HG02678 (cell line): ENCODE measurements around the gene JARID2.

ENCODE experiments used
- ATAC-seq: cut with Tn5 transposase; IDR thresholded peaks from one replicate; pipeline ENCODE4 v1.9.1; 2021; ENCODE audit warnings: mild to moderate bottlenecking, moderate library complexity; ENCODE audit not compliant: unreplicated experiment

JARID2 gene

DNA sequence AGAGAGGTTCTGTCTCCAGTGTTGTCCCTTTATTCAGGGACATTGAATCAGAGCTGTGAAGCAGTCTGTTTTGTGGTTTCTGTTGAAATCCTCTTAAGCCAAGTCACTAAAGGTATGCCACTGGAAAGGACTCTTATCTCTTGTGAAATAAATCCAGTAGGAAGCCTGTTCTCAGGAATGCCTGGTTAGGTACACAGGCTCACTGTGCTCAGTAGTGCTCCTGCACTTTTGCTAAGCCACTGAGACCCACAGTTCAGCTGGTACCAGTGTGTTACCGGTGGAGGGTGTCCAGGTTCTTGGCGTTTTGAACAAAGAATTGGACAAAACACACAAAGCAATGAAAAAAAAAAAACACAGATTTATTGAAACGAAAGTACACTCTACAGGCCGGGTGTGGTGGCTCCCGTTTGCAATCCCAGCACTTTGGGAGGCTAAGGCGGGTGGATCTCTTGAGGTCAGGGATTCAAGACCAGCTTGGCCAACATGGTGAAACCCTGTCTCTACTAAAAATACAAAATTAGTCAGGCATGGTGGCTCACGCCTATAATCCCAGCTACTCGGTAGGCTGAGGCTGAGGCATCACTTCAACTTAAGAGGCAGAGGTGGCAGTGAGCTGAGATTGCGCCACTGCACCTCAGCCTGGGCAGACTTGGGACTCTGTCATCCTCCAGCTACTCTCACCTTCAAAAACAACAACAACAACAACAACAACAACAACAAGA lies 186.1 kb downstream of the JARID2 start:
- no peak for ATAC-seq

DNA sequence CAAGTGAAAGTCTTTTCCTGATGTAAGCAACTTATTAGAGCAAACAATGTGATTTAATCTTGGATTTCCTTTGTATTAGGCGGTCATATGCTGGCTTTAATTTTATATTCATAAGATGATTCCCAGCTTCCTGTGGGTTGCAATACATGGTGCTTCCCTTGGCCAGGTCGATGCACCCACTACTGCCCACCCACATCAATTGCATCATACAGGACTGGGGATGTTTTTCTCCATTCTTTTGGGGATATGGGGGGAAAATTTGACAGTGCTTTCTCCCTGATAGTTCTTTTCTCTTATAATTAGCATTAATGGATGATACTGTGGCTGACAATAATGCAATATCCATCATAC lies 187.6 kb downstream of the JARID2 start:
- no peak for ATAC-seq

DNA sequence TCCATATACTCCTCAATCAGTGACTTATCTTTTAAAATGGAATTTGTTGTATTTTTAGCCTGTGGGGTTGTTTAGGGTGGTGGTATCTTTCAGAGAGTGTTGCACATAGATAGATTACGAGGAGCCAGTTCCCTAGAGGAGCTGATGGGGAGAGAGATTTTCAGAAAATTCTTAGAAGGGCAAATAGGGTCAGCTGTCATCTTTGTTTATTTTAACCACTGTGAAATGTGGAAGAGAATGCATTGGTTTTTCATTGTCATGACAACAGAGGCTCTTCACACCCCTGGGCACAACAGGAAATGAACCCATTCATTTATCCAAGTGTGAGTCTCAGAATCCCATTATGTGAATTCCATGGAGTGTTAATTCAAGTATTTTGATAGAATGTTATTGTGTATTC lies 188.4 kb downstream of the JARID2 start:
- ATAC-seq, result no peak

DNA sequence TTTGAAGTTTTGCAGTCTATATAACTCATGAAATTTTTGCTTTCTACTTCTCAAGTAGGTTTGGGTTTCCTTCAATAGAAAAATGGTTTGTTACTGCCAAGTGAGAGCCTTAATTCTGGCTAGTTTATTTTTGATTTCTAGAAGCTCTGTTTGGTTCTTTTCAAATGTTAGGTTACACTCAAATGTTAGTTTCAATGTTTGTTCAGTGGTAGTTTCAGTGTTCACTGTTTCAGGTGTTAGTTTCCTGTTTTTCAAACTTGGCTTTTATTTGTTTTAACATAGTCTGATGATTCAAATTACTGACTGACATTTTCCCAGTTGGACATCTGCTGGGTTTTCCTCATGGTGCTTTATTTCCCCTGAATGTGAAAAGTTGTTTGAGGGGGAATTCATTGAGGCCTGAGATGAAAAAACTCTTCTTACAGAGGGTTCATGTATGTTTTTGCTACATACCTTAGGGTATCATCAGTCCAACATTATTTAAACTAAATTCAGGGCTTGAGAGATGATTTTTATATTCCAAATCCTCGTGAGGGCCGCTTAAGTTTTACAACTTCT lies 189.0 kb downstream of the JARID2 start:
- ATAC-seq, result no peak

DNA sequence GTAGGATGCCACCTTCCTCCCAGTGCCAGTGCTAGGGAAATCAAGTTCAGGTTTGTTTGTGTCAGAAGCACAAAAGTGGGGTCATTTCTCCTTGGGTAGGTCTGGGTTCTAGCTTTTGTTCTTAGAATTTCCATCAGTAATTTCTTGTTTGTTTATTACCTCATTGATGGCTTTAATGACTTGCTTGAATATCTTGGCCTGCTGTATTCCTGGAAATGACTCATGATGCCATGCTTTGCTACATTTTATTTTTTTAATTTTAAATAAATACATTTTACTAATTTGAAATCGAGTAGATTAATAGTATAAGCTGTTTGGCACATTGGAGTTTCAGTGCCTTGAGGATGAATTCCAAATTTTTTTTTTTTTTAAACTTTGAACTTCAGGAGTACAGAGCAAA lies 189.6 kb downstream of the JARID2 start:
- ATAC-seq, result no peak

DNA sequence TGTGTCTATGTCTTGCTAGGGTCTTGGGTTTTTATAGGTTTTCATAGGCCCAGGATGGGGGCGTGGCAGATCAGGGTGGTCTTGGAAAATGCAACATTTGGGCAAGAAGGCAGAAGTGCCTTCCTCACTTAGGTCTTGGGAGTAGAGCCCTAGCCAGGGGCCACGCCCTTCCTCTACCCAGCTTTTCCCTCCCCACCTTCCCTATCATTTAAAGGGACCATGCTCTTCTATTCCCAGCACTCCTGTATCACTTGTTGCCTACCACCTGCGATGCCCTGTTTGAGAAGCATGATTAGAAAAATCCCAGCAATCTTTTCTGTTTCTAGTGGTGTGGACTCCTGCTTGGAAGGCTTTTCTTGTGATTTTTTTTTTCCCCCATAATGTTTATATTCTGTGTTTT lies 190.6 kb downstream of the JARID2 start:
- no peak for ATAC-seq

DNA sequence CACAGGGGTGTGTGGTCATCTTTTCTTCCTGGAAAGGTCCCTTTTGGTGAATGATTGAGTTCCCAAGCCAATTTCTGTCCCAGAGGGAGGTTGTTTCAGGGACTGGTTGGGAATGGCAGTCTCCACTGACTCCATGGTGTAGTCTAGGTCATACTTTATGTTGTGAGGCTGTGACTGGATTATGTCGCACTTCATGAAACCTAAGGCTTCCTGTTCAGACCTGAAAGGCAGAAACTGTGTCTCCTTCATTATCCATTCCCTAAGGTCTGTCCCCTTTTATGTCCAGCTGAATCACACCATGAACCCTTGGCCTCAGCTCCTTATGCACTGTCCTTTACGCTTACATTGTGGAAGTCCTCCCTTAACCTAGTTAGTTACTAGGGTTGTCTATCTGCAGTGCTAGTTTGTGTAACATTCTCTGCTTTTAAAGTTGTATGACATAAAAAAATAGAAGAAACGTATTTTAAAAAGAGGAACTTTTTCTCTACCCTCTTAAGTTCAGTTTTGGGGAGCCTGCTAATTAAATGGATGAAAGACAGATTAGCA lies 191.3 kb downstream of the JARID2 start:
- no peak for ATAC-seq

DNA sequence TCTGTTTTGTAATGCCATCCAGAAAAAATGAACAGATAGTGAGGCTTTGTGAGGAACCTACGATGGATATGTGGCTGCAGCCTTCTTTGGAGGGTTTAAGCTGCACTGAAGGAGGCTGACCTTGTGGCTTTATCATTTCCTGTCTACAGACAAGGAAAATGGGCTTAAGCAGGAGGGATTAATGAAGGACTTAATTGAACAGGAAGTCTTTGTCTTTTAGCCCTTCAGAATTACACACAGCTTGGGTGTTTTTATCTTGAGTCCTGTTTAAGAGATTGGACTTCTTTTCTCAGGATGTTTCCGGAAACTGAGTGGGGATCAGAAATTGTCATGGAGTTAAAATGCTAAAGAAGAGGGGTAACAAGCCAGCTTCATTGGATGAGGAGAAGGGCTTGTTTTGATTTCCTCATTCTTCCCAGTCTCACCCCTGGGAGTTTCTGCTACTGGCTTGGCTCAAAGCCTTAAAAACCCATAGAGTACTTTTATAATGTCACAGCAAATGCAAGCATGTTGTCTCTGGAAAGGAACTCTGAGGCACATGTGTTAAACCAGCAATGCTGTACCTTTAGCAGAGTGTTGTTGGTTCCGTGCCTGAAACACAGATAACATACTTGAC lies 193.6 kb downstream of the JARID2 start:
- no peak for ATAC-seq

DNA sequence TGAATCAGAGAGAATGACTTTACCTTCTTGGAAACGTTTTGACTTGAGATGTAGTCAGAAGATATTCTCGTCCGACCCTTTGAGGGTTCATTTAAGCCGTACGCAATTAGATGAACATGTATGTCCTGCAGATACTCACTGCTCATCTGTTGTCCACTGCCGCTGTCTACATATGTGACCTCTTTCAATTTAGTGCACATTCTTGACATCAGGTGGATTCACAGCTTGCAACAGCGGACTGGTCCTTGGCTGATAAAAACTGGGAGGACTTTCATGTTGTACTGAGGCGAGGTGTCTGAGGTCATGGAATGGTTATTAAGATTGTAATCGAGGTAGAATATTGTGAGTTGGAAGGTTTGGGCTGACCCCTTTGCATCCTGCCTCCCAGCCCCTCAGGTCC lies 194.2 kb downstream of the JARID2 start:
- no peak for ATAC-seq

DNA sequence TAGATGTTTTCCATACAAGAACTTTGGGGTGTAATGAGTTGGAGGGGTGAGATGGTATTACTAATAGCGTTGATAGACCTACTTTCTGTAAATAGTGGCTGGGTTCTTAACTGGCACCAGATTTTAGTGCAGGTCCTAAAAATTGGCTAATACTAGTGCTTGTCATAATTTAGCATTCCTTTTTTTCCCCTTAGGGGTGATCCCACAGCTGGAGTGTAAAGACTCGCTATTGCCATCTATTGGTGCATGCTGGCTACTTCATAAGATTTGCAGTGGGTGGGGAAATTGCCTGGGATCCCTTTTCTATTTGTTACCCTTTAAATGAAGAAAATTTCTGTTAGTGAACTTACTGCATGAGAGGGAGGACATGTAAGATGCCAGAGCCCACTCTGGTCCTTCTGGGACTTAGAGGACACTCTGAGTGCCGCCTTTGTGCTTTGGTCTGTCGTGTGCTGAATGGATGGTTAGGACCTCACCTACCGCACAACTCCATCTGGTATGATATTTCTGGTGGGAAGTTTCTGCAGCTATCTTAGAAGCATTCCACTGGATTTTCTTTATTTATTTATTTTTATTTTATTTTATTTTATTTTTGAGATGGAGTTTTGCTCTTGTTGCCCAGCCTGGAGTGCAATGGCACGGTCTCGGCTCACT lies 195.5 kb downstream of the JARID2 start:
- ATAC-seq, result no peak

DNA sequence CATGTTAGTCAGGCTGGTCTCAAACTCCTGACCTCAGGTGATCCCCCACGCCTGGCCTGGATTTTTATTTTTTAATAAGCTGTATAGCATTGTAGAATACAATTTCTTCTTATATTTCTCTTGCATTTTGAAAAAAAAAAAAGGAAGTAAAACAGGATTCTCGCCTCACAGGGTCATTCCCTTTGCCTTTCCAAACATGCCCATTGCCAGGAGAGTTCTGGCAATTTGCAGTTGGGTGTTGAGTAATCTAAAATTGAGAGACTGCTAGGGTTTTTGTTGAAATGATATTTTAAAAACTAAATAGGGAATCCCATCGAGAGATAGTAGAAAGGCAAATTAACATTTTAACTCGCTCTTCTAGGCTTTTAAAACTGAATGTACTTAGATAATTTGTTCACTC lies 196.1 kb downstream of the JARID2 start:
- no peak for ATAC-seq

DNA sequence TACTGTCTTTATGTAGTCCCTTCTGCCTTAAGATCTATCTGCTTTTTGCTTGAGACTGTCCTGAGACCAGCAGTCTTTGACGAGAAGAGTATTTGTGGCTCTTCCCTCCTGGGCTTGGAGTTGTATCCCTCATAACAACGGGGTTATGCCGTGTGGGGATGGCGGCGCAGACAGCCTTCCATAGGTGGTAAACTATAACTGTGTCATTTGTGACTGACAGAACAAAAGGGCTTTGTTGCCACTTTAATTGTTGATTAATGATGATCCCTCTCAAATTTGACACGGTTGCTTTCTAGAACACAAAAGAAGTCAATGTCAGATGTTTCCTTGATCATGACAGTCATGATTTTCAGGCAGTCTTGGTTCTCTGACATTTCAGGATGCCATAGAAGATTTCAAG lies 196.6 kb downstream of the JARID2 start:
- no peak for ATAC-seq

DNA sequence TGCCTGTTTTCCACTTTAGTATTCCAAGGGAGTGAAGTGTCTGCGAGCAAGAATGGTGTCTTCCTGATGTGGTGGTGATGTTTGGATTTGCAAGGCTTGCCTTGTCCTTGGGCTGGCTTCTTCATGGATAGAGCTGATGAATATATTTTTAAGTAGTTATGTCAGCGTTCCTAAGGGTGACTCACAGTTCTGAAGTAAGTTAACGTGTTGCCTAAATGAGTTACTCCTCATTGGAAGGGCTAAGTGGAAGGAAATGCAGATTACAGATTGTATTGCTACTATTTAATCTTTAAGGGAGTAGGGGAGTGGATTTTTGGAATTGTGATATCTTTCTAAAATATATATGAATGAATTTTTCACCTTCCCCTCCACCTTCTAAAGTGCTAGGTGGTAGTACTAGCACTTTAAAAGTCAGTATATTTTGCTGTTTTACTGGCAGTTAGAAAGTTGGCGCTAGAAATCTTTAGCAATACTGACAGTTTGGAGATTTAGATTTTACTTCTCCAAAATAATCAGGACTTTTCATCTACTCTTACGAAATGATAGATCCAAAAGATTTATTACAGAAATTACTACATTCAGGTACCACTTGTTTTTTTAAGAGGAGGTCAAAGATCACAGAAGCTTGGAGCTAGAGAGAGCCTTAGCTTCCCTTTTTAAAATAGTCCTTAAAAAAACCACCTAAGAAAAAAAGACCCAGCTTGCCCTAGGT lies 197.4 kb downstream of the JARID2 start:
- ATAC-seq, result no peak

DNA sequence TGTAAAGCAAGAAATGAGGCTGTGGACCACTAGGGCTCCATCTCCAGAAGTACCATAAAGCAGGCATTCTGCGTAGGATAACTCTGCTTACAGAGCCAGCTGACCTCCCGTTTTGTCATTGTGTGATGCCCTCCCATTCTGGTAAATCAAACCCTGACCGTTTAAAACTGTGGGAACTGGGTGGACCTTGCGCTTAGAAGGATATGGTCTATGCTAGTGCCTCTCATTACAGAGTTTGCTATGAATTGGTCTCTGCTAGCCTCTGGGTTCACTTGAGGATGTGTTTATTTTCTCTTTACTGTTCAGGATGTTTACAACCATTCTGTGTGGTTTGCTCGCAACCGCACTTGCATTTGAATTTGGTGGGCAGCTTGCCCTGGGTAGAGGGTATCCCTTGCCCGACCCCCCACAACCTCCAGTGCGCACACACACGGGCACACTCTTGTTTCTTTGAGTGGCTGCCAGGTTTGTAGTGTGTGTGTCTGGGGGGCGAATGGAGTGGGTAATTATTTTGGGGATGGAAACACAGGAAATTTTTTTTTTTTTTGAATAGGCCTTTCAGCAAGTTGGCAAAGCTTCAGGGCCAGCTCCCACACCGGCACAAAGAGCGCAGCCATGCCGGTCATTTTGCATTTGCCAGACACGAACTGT lies 198.3 kb downstream of the JARID2 start:
- ATAC-seq, result no peak

DNA sequence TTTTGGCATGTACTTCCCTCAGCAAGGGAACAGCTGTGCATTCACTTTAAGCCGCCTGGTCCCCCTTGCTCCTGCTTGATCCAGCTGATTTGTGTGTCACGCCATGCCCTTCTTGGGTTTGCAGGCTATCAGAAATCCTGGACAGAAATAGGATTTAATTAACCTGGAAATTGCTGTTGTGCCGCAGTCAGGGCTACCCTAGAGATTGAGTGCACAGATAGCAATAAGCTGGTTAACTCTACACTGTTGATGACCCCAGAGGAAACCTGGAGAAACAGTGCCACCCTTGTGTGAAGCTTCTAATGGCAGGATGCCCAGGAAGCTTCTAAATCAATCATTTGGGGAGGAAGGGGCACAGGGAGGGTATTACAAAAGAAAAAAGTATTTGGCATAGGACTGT lies 199.0 kb downstream of the JARID2 start:
- ATAC-seq, result no peak

DNA sequence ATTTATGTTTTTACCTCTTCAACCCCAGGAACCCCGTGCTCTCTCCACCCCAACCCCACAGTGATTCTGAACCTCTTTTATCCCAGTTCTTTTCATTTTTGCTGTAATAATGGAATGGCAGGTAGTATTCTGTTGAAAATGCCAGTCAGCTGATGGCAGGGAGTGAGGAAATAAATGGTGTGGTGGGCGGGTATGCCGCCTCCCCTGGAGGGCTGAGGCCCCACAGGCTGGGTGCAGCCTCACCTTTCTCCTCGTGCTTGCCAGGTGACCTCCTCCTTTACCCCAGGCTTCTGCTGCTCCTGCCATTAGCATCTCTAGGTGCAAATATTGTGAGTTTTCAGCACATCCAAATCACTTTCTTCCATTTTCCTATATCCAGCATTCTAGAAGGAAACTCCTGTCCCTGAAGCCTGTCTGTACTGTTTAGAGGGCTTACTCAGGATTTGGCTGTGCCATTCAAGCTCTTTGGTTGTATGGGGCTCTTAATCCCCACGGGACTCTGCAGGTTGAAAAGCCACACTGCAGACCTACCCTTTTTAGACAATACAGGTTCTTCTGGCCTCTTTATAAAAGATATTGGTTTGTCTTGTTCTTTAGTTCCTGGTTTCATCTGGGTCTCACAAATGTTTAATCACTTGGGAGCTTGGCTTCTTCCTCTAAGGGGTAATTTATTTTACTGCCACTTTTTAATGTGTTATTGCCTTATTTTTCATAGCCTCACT lies 201.8 kb downstream of the JARID2 start:
- no peak for ATAC-seq

DNA sequence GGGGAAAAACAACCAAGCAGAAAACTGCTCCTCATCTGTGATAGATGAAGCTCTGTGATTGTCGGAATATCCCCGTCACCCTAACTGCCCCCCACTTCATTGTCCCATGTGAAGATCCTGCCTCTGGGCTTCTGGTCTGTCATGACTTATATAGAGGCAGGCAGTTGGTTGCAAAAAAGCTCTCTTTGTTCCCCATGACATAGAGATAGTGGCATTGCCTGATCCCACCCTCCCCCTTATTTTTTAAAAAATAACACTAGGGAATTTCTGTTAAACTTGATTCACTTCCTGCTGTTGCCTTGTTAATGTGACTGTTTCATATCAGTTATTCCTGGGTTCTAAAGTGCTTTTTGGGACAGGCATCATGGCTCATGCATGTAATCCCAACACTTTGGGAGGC lies 203.1 kb downstream of the JARID2 start:
- ATAC-seq, result no peak

DNA sequence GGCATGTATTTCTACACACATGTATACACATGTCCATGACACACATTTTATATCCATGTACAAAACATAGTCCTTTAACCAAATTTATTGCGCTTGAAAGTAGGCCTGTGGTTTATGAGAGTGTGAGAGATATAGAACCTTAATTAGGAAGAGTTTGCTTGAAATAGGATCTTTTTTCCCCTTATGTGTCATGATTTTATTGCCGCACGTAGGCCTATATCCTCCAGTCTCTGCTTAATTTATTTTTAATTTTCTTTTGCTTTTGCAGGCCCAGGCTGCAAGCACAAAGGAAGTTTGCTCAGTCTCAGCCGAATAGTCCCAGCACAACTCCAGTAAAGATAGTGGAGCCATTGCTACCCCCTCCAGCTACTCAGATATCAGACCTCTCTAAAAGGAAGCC lies 205.9 kb downstream of the JARID2 start:
- ATAC-seq, result no peak

DNA sequence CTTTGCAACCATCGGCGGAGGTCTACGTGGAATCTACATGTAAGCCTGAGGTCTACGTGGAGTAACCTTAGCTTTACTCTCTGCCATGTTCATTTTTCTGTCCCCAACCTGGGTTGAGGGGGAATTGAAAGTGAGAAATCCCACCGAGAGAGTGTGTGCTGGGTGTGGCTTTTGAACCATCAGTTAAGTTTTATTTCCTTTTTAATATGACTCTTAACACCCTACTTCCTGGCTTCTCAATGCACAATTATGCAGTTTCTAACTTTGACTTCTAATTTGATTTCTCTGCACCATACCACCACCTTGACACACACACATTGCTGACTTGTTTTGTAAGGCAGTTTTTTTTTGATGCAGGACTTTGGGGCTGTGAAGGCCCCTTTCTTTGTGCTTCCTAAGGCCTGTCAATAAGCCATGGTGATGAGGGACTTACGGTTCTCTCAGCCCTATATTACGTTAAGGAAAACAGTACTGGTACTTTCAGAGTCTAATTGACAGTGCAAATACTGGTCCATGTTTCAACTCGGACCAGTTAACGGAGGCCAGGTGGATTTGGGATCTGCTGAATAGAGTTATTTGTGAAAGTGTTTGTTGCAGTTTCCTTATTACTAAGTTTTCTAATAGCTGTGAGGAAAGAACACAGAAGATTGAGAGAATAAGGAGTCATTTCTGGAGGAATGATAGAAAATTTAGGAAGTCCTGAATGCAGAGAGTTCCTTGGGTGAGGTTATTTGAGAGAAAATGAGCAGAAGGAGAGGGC lies 206.5 kb downstream of the JARID2 start:
- no peak for ATAC-seq
